ENCODE measurements around the gene DISP2.

DNA sequence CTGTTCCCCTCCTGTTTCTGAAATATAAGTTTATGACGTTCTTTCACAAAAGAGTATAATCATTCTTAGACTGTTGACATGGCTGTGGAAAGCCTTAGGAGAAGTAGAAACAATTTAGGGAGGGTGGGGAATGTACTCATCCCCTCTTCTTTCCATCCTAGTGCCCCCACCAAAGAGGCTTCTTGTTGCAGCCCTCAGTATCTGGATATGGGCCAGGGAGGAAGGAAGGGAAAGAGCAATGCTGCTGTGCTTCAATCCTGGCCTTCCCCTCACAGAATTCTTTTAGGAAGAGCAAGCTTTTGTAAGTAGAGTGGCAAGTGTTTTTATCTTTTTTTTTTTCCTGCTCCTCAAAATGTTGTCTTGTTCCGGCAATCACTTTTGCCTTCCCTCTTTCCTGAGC, 32.8 kb upstream of the DISP2 start:
- TF ChIP-seq, protein P1, sequence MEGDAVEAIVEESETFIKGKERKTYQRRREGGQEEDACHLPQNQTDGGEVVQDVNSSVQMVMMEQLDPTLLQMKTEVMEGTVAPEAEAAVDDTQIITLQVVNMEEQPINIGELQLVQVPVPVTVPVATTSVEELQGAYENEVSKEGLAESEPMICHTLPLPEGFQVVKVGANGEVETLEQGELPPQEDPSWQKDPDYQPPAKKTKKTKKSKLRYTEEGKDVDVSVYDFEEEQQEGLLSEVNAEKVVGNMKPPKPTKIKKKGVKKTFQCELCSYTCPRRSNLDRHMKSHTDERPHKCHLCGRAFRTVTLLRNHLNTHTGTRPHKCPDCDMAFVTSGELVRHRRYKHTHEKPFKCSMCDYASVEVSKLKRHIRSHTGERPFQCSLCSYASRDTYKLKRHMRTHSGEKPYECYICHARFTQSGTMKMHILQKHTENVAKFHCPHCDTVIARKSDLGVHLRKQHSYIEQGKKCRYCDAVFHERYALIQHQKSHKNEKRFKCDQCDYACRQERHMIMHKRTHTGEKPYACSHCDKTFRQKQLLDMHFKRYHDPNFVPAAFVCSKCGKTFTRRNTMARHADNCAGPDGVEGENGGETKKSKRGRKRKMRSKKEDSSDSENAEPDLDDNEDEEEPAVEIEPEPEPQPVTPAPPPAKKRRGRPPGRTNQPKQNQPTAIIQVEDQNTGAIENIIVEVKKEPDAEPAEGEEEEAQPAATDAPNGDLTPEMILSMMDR (IDR thresholded peaks at IDR 0.05) = no peak
- TF ChIP-seq POLR2A (IDR thresholded peaks at IDR 0.05) = no peak

Data from uterus (tissue), 2 donors.